ENCODE measurements around the gene PGPEP1. TPM values are rescaled to one million over a fixed set of nuclear protein-coding genes. Genes with fewer than 3 reads are reported as not detected.
A peak's percentile ranks its signal among the peaks of the same experiment; 100 is the strongest.
"Not testable (repeated sequence)": the region's sequence is repeated elsewhere in the genome, so short reads cannot be mapped to it uniquely, and the experiment has no call there.

Gene PGPEP1
- polyA plus RNA-seq, 2 donors, result 1.8 to 1.9 TPM

DNA sequence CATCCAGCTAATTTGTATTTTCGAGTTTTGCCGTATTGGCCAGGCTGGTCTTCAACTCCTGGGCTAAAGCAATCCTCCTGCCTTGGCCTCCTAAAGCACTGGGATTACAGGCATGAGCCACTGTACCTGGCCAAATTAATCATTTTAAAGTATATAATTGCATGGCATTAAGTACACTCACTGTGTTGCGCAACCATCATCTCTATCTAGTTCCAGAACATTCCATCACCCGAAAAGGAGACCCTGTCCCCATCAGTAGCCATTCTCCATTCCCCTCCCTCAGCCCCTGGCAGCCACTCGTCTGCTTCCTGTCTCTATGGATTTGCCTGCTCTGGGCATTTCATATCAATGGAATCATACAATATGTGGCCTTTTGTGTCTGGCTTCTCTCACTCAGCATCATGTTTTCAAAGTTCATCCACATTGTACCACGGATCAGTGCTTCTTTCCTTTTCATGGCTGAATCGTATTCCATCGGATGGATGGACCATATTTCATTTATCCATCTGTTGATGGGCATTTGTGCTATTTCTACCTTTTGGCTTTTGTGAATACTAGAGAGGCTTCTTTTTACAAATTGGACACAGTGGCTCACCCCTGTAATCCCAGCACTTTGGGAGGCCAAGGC lies 13.1 kb downstream of the PGPEP1 start:
- Histone ChIP-seq H3K9me3 (ENCODE audit: control insufficient read depth in 2 of 2, insufficient read depth in 1 of 2, low read depth in 1 of 2, low read length in 1 of 2) (peaks cover 0 to 4% of the 10 kb centered on the region in 2 donors), H3K36me3 (ENCODE audit: control insufficient read depth in 2 of 2, insufficient read depth in 2 of 2, low read length in 1 of 2) (peaks cover 2 to 4% of the 10 kb centered on the region in 2 donors), H3K27me3 (ENCODE audit: control insufficient read depth in 1 of 2, insufficient read depth in 2 of 2, low read length in 2 of 2) (no peaks in the 10 kb centered on the region), H3K4me3 (ENCODE audit: low read depth in 1 of 2, low read length in 2 of 2) (no peak overlapping the region), H3K4me1 (ENCODE audit: control insufficient read depth in 2 of 2, insufficient read depth in 2 of 2, low read length in 1 of 2) (no peaks in the 10 kb centered on the region), H3K27ac (ENCODE audit: low read depth in 2 of 2, low read length in 1 of 2) (no peak overlapping the region)
- WGBS, 2 donors, result 91 to 95% methylated on average over 8 of the region's 8 CpGs

GRCh38 chr19:18354743-18355142 lies 14.3 kb downstream of the PGPEP1 start:
- H3K9me3 ChIP-seq (ENCODE audit: control insufficient read depth in 2 of 2, insufficient read depth in 1 of 2, low read depth in 1 of 2, low read length in 1 of 2); H3K4me1 ChIP-seq (ENCODE audit: control insufficient read depth in 2 of 2, insufficient read depth in 2 of 2, low read length in 1 of 2); H3K36me3 ChIP-seq (ENCODE audit: control insufficient read depth in 2 of 2, insufficient read depth in 2 of 2, low read length in 1 of 2); H3K4me3 ChIP-seq (ENCODE audit: low read depth in 1 of 2, low read length in 2 of 2); H3K27ac ChIP-seq (ENCODE audit: low read depth in 2 of 2, low read length in 1 of 2); H3K27me3 ChIP-seq (ENCODE audit: control insufficient read depth in 1 of 2, insufficient read depth in 2 of 2, low read length in 2 of 2): not testable (repeated sequence)
- 96% methylated on average over 6 to 7 of the region's 7 CpGs for WGBS, 2 donors

- WGBS, 2 donors, result 93% methylated on average over 3 of the region's 3 CpGs
- H3K36me3 ChIP-seq (ENCODE audit: control insufficient read depth in 2 of 2, insufficient read depth in 2 of 2, low read length in 1 of 2), result peaks cover 4 to 5% of the 10 kb centered on the region in 2 donors
- H3K4me3 ChIP-seq (ENCODE audit: low read depth in 1 of 2, low read length in 2 of 2), result no peak overlapping the region
- H3K9me3 ChIP-seq (ENCODE audit: control insufficient read depth in 2 of 2, insufficient read depth in 1 of 2, low read depth in 1 of 2, low read length in 1 of 2), result peaks cover 0 to 4% of the 10 kb centered on the region in 2 donors
- H3K27me3 ChIP-seq (ENCODE audit: control insufficient read depth in 1 of 2, insufficient read depth in 2 of 2, low read length in 2 of 2), result no peaks in the 10 kb centered on the region
- H3K27ac ChIP-seq (ENCODE audit: low read depth in 2 of 2, low read length in 1 of 2), result no peak overlapping the region
- no peaks in the 10 kb centered on the region for H3K4me1 ChIP-seq (ENCODE audit: control insufficient read depth in 2 of 2, insufficient read depth in 2 of 2, low read length in 1 of 2)
These were observed 16.6 kb downstream of the PGPEP1 start for GRCh38 chr19:18357041-18357440.

DNA sequence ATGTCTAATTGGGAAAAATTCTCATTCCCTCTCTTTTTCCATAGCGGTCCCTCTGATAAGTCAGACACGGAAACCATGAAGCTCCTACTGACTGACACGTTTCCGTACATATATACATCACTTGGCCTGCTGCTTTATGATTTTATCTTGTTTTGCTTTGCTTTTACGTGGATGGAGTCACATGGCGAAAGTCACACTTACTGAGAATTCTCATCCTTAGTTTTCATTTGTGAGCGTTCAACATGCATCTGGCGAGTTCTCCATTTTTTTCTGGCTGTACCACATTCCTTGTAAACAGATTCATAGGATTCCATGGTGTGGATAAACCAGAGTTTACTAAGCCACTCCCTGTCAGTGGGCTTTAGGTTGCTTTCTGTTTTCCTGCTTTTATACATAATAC lies 21.2 kb downstream of the PGPEP1 start:
- Histone ChIP-seq H3K4me1 (ENCODE audit: control insufficient read depth in 2 of 2, insufficient read depth in 2 of 2, low read length in 1 of 2) (peaks cover 0 to 3% of the 10 kb centered on the region in 2 donors), H3K27ac (ENCODE audit: low read depth in 2 of 2, low read length in 1 of 2) (no peak overlapping the region), H3K27me3 (ENCODE audit: control insufficient read depth in 1 of 2, insufficient read depth in 2 of 2, low read length in 2 of 2) (no peaks in the 10 kb centered on the region), H3K9me3 (ENCODE audit: control insufficient read depth in 2 of 2, insufficient read depth in 1 of 2, low read depth in 1 of 2, low read length in 1 of 2) (peaks cover 0 to 4% of the 10 kb centered on the region in 2 donors), H3K4me3 (ENCODE audit: low read depth in 1 of 2, low read length in 2 of 2) (no peak overlapping the region), H3K36me3 (ENCODE audit: control insufficient read depth in 2 of 2, insufficient read depth in 2 of 2, low read length in 1 of 2) (peaks cover 4% of the 10 kb centered on the region in 2 donors)
- 94 to 95% methylated on average over 8 of the region's 8 CpGs for WGBS, 2 donors

GRCh38 chr19:18362934-18363542 lies 22.6 kb downstream of the PGPEP1 start:
- Histone ChIP-seq H3K4me1 (ENCODE audit: control insufficient read depth in 2 of 2, insufficient read depth in 2 of 2, low read length in 1 of 2) (peaks cover 0 to 3% of the 10 kb centered on the region in 2 donors), H3K4me3 (ENCODE audit: low read depth in 1 of 2, low read length in 2 of 2) (no peak overlapping the region), H3K9me3 (ENCODE audit: control insufficient read depth in 2 of 2, insufficient read depth in 1 of 2, low read depth in 1 of 2, low read length in 1 of 2) (no peaks in the 10 kb centered on the region), H3K27ac (ENCODE audit: low read depth in 2 of 2, low read length in 1 of 2) (no peak overlapping the region), H3K27me3 (ENCODE audit: control insufficient read depth in 1 of 2, insufficient read depth in 2 of 2, low read length in 2 of 2) (no peaks in the 10 kb centered on the region), H3K36me3 (ENCODE audit: control insufficient read depth in 2 of 2, insufficient read depth in 2 of 2, low read length in 1 of 2) (peaks cover 0 to 3% of the 10 kb centered on the region in 2 donors)
- WGBS, 2 donors, result 94% methylated on average over 17 of the region's 17 CpGs

DNA sequence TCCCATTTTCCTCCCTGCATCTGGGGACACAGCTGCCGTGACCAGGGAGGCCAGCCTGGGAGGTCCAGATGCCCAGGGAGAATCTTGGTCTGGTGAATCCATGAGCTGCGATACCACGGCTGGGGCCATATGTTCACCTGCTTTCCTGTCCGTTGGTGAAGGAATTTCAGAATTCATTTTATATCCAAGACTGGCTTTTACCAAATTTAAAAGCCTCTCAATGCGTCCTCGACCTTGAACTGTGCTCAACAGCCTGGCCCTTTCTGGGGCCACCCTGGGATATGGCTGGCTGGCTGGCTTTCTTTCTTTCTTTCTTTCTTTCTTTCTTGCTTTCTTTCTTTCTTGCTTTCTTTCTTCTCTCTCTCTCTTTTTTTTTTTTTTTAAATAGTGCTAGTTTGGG lies 23.4 kb downstream of the PGPEP1 start:
- Histone ChIP-seq H3K27ac (ENCODE audit: low read depth in 2 of 2, low read length in 1 of 2) (no peak overlapping the region), H3K9me3 (ENCODE audit: control insufficient read depth in 2 of 2, insufficient read depth in 1 of 2, low read depth in 1 of 2, low read length in 1 of 2) (no peaks in the 10 kb centered on the region), H3K27me3 (ENCODE audit: control insufficient read depth in 1 of 2, insufficient read depth in 2 of 2, low read length in 2 of 2) (no peaks in the 10 kb centered on the region), H3K4me3 (ENCODE audit: low read depth in 1 of 2, low read length in 2 of 2) (no peak overlapping the region), H3K36me3 (ENCODE audit: control insufficient read depth in 2 of 2, insufficient read depth in 2 of 2, low read length in 1 of 2) (peaks cover 0 to 3% of the 10 kb centered on the region in 2 donors), H3K4me1 (ENCODE audit: control insufficient read depth in 2 of 2, insufficient read depth in 2 of 2, low read length in 1 of 2) (peaks cover 0 to 3% of the 10 kb centered on the region in 2 donors)
- WGBS, 2 donors, result 81 to 82% methylated on average over 6 of the region's 6 CpGs

- H3K4me1 ChIP-seq (ENCODE audit: control insufficient read depth in 2 of 2, insufficient read depth in 2 of 2, low read length in 1 of 2); H3K9me3 ChIP-seq (ENCODE audit: control insufficient read depth in 2 of 2, insufficient read depth in 1 of 2, low read depth in 1 of 2, low read length in 1 of 2); H3K4me3 ChIP-seq (ENCODE audit: low read depth in 1 of 2, low read length in 2 of 2); H3K36me3 ChIP-seq (ENCODE audit: control insufficient read depth in 2 of 2, insufficient read depth in 2 of 2, low read length in 1 of 2); H3K27me3 ChIP-seq (ENCODE audit: control insufficient read depth in 1 of 2, insufficient read depth in 2 of 2, low read length in 2 of 2): not testable (repeated sequence)
- 51 to 54% methylated on average over 11 of the region's 11 CpGs for WGBS, 2 donors
- H3K27ac ChIP-seq (ENCODE audit: low read depth in 2 of 2, low read length in 1 of 2), result peak overlapping the region; percentile 34 to 65
These were observed 24.0 kb downstream of the PGPEP1 start for GRCh38 chr19:18364277-18364825.

GRCh38 chr19:18364826-18365528 lies 24.6 kb downstream of the PGPEP1 start:
- WGBS, 2 donors, result 12 to 16% methylated on average over 15 of the region's 15 CpGs
- H3K4me3 ChIP-seq (ENCODE audit: low read depth in 1 of 2, low read length in 2 of 2), result no peak overlapping the region

GRCh38 chr19:18366021-18366435 lies 25.6 kb downstream of the PGPEP1 start:
- Histone ChIP-seq H3K4me3 (ENCODE audit: low read depth in 1 of 2, low read length in 2 of 2) (no peak overlapping the region), H3K27me3 (ENCODE audit: control insufficient read depth in 1 of 2, insufficient read depth in 2 of 2, low read length in 2 of 2) (no peaks in the 10 kb centered on the region), H3K36me3 (ENCODE audit: control insufficient read depth in 2 of 2, insufficient read depth in 2 of 2, low read length in 1 of 2) (no peaks in the 10 kb centered on the region), H3K9me3 (ENCODE audit: control insufficient read depth in 2 of 2, insufficient read depth in 1 of 2, low read depth in 1 of 2, low read length in 1 of 2) (no peaks in the 10 kb centered on the region), H3K4me1 (ENCODE audit: control insufficient read depth in 2 of 2, insufficient read depth in 2 of 2, low read length in 1 of 2) (peaks cover 0 to 3% of the 10 kb centered on the region in 2 donors), H3K27ac (ENCODE audit: low read depth in 2 of 2, low read length in 1 of 2) (peak overlapping the region in 1 of 2 donors; percentile 53)
- WGBS, 2 donors, result 81% methylated on average over 2 of the region's 2 CpGs

More at GRCh38 chr19:18364826-18365528, 24.6 kb downstream of the PGPEP1 start:
- no peaks in the 10 kb centered on the region for H3K27me3 ChIP-seq (ENCODE audit: control insufficient read depth in 1 of 2, insufficient read depth in 2 of 2, low read length in 2 of 2)
- H3K9me3 ChIP-seq (ENCODE audit: control insufficient read depth in 2 of 2, insufficient read depth in 1 of 2, low read depth in 1 of 2, low read length in 1 of 2), result no peaks in the 10 kb centered on the region
- peak overlapping the region; percentile 29 to 65 for H3K27ac ChIP-seq (ENCODE audit: low read depth in 2 of 2, low read length in 1 of 2)
- H3K36me3 ChIP-seq (ENCODE audit: control insufficient read depth in 2 of 2, insufficient read depth in 2 of 2, low read length in 1 of 2), result no peaks in the 10 kb centered on the region
- H3K4me1 ChIP-seq (ENCODE audit: control insufficient read depth in 2 of 2, insufficient read depth in 2 of 2, low read length in 1 of 2), result peaks cover 0 to 3% of the 10 kb centered on the region in 2 donors
